Measurements from ENCODE around the gene GTF2F2.

GRCh38 chr13:45299194-45299593 is 178.9 kb downstream of the GTF2F2 start:
- no peak for TF ChIP-seq GABPB1 (CRISPR knock-in tag; IDR thresholded peaks at IDR 0.05)
- no peak for TF ChIP-seq ZNF121 (CRISPR knock-in tag; IDR thresholded peaks at IDR 0.05)
- TF ChIP-seq CTCF (IDR thresholded peaks at IDR 0.05) = no peak
- no peak for TF ChIP-seq FOXP1 (CRISPR knock-in tag; IDR thresholded peaks at IDR 0.05; ENCODE audit: borderline replicate concordance)

Data from WTC11 (cell line).